H1 (cell line): ENCODE measurements around the gene CPA1. TPM values are rescaled to one million over a fixed set of nuclear protein-coding genes. Genes with fewer than 3 reads are reported as not detected.

Experiments
- CTCF ChIA-PET: fragments of 300-600 bp; sonication (Branson Sonifier 250); formaldehyde crosslinking; loops from one replicate; lab custom pipeline; 2021; ENCODE audit not compliant: partially characterized antibody; lab: Charles Lee
- POLR2A ChIA-PET: fragments of 300-600 bp; sonication (Branson Sonifier 250); formaldehyde crosslinking; loops from one replicate; lab custom pipeline; 2021; ENCODE audit warnings: inconsistent platforms; ENCODE audit not compliant: partially characterized antibody; lab: Charles Lee
- DNase-seq, 2 experiments: peaks; one replicate each; pipeline versions ENCODE4 v3.0.0 to v3.0.0-alpha.2; 2010 to 2022; ENCODE audit warnings: low spot score in 2 of 2, low read depth in 1 of 2, mixed read lengths in 1 of 2
- FAIRE-seq: peaks from 2 replicates; lab custom pipeline; 2011; peaks lifted over from hg19 to GRCh38; lab: Jason Lieb, UNC
- H2AFZ ChIP-seq: 2 replicates; pipeline ENCODE4 v1.8.1; 2012; ENCODE audit warnings: low read length, inconsistent platforms
- H2AK5ac ChIP-seq: 2 replicates; pipeline ENCODE4 v1.6.1; 2013; ENCODE audit warnings: low read depth, low read length
- H2BK120ac ChIP-seq: replicated peaks from 2 replicates; pipeline ENCODE3; 2013; ENCODE audit warnings: low read depth, low read length, inconsistent platforms
- H2BK12ac ChIP-seq: 2 replicates; pipeline ENCODE4 v1.6.1; 2013; ENCODE audit warnings: low read depth, low read length
- H2BK15ac ChIP-seq: 2 replicates; pipeline ENCODE4 v1.6.1; 2013; ENCODE audit warnings: low read length
- H2BK20ac ChIP-seq: 2 replicates; pipeline ENCODE4 v1.6.1; 2013; ENCODE audit warnings: low read length
- H2BK5ac ChIP-seq: 2 replicates; pipeline ENCODE4 v1.6.1; 2013; ENCODE audit warnings: low read depth, low read length
- H3K14ac ChIP-seq: 2 replicates; pipeline ENCODE4 v1.6.1; 2013; ENCODE audit warnings: inconsistent platforms; ENCODE audit not compliant: insufficient read length
- H3K18ac ChIP-seq: 2 replicates; pipeline ENCODE4 v1.6.1; 2013; ENCODE audit warnings: low read length; ENCODE audit errors: extremely low read depth
- H3K23ac ChIP-seq: 2 replicates; pipeline ENCODE4 v1.6.1; 2013; ENCODE audit warnings: inconsistent platforms; ENCODE audit not compliant: insufficient read length
- H3K23me2 ChIP-seq: 2 replicates; pipeline ENCODE4 v1.6.1; 2013; ENCODE audit warnings: low read depth, low read length
- H3K27ac ChIP-seq: 2 replicates; pipeline ENCODE4 v1.6.1; 2011; ENCODE audit warnings: low read depth, low read length, inconsistent platforms
- H3K27me3 ChIP-seq, 4 experiments: replicated peaks in 1 of 4; 1 replicate in 1 of 4; 2 replicates in 3 of 4; pipeline versions ENCODE4 v1.6.1 to v1.8.1; 2011 to 2013; ENCODE audit warnings: low read length in 3 of 4, mild to moderate bottlenecking in 3 of 4, inconsistent platforms in 2 of 4, mixed read lengths in 2 of 4, moderate library complexity in 1 of 4; ENCODE audit not compliant: control insufficient read depth in 3 of 4, insufficient read depth in 3 of 4; ENCODE audit errors: extremely low read depth in 1 of 4
- H3K36me3 ChIP-seq, 4 experiments: 2 replicates each; pipeline versions ENCODE4 v1.6.1 to v1.8.1; 2011 to 2013; ENCODE audit warnings: mild to moderate bottlenecking in 4 of 4, low read length in 3 of 4, moderate library complexity in 2 of 4, control low read depth in 1 of 4, inconsistent platforms in 1 of 4; ENCODE audit not compliant: insufficient read depth in 4 of 4, control insufficient read depth in 2 of 4
- H3K4ac ChIP-seq: replicated peaks from 2 replicates; pipeline ENCODE3; 2013; ENCODE audit warnings: low read length, low read depth, mixed read lengths, inconsistent platforms; ENCODE audit not compliant: insufficient read length
- H3K4me1 ChIP-seq, 4 experiments: replicated peaks in 1 of 4; 1 replicate in 1 of 4; 2 replicates in 3 of 4; pipeline versions ENCODE4 v1.6.1 to v1.8.1; 2011 to 2013; ENCODE audit warnings: low read length in 3 of 4, inconsistent platforms in 2 of 4, mixed read lengths in 1 of 4; ENCODE audit not compliant: insufficient read depth in 4 of 4, control insufficient read depth in 3 of 4
- H3K4me2 ChIP-seq, 2 experiments: 2 replicates each; pipeline versions ENCODE4 v1.6.1 to v1.8.1; 2011 to 2013; ENCODE audit warnings: low read depth in 2 of 2, low read length in 2 of 2, control low read depth in 1 of 2, inconsistent platforms in 1 of 2, mild to moderate bottlenecking in 1 of 2; ENCODE audit not compliant: insufficient read depth in 1 of 2
- H3K4me3 ChIP-seq, 4 experiments: fragments of 200-600, 300-600 bp in 1 of 4; sonication (generic), shearing (Covaris generic), sonication (Bioruptor Twin) in 1 of 4; 2 replicates each; pipeline versions ENCODE4 v1.5.1 to v1.8.1; 2011 to 2016; ENCODE audit warnings: low read length in 4 of 4, low read depth in 3 of 4, control low read depth in 2 of 4, inconsistent platforms in 2 of 4, mild to moderate bottlenecking in 2 of 4, mixed read lengths in 1 of 4, moderate library complexity in 1 of 4; ENCODE audit not compliant: insufficient read depth in 2 of 4; ENCODE audit errors: extremely low read depth in 1 of 4
- H3K56ac ChIP-seq: replicated peaks from 2 replicates; pipeline ENCODE3; 2013; ENCODE audit warnings: low read depth, mild to moderate bottlenecking, mixed read lengths, low read length, inconsistent platforms; ENCODE audit not compliant: insufficient read length
- H3K79me1 ChIP-seq: 2 replicates; pipeline ENCODE4 v1.6.1; 2013; ENCODE audit warnings: low read depth, low read length, control low read depth
- H3K79me2 ChIP-seq, 2 experiments: 2 replicates each; pipeline versions ENCODE4 v1.6.1 to v1.8.1; 2012 to 2013; ENCODE audit warnings: low read length in 2 of 2, mild to moderate bottlenecking in 2 of 2, inconsistent platforms in 1 of 2; ENCODE audit not compliant: insufficient read depth in 2 of 2, control insufficient read depth in 1 of 2
- H3K9ac ChIP-seq, 4 experiments: replicated peaks in 1 of 4; 1 replicate in 1 of 4; 2 replicates in 3 of 4; pipeline versions ENCODE4 v1.6.1 to v1.8.1; 2011 to 2013; ENCODE audit warnings: low read depth in 3 of 4, low read length in 3 of 4, control low read depth in 2 of 4, mild to moderate bottlenecking in 2 of 4, moderate library complexity in 2 of 4, inconsistent platforms in 1 of 4; ENCODE audit errors: extremely low read depth in 1 of 4
- H3K9me3 ChIP-seq, 2 experiments: 2 replicates each; pipeline versions ENCODE4 v1.6.1 to v1.8.1; 2012 to 2013; ENCODE audit warnings: mild to moderate bottlenecking in 2 of 2, moderate library complexity in 2 of 2, control low read depth in 1 of 2, inconsistent platforms in 1 of 2, low read depth in 1 of 2, low read length in 1 of 2, mixed read lengths in 1 of 2; ENCODE audit not compliant: insufficient read depth in 2 of 2
- H4K20me1 ChIP-seq, 2 experiments: replicated peaks in 1 of 2; 2 replicates each; pipeline versions ENCODE3 to v1.8.1; 2011 to 2013; ENCODE audit warnings: inconsistent platforms in 2 of 2, low read length in 2 of 2, mild to moderate bottlenecking in 1 of 2; ENCODE audit not compliant: insufficient read depth in 2 of 2, control insufficient read depth in 1 of 2
- H4K5ac ChIP-seq: 2 replicates; pipeline ENCODE4 v1.6.1; 2013; ENCODE audit warnings: low read length, low read depth, mixed read lengths, inconsistent platforms; ENCODE audit not compliant: insufficient read length
- H4K8ac ChIP-seq: 2 replicates; pipeline ENCODE4 v1.8.0; 2013; ENCODE audit warnings: mild to moderate bottlenecking, moderate library complexity, low read length, inconsistent platforms; ENCODE audit not compliant: insufficient read depth; ENCODE audit errors: extremely low read depth
- H4K91ac ChIP-seq: replicated peaks from 2 replicates; pipeline ENCODE3; 2013; ENCODE audit warnings: low read length, mixed read lengths, inconsistent platforms; ENCODE audit not compliant: insufficient read length
- CTBP2 ChIP-seq: IDR thresholded peaks from 2 replicates; pipeline ENCODE4 v1.7.0; 2011; ENCODE audit warnings: borderline replicate concordance, mild to moderate bottlenecking, moderate library complexity, mixed read lengths, low read length; ENCODE audit not compliant: insufficient read depth, insufficient read length
- GTF2F1 ChIP-seq: IDR thresholded peaks from 2 replicates; pipeline ENCODE4 v1.6.1; 2012; ENCODE audit warnings: low read depth, low read length, improper control_type of control experiment, borderline replicate concordance
- JUN ChIP-seq: IDR thresholded peaks from 2 replicates; pipeline ENCODE4 v1.6.1; 2011; ENCODE audit warnings: low read depth, mild to moderate bottlenecking, improper control_type of control experiment, low read length
- NRF1 ChIP-seq: IDR thresholded peaks from 2 replicates; pipeline ENCODE4 v1.6.1; 2011; ENCODE audit warnings: mild to moderate bottlenecking, low read depth, low read length, improper control_type of control experiment
- POLR2A ChIP-seq, 2 experiments: IDR thresholded peaks; 1 replicate in 1 of 2; 2 replicates in 1 of 2; pipeline ENCODE4 v1.6.1; 2011; ENCODE audit warnings: low read depth in 2 of 2, low read length in 2 of 2, mild to moderate bottlenecking in 2 of 2; ENCODE audit errors: control extremely low read depth in 1 of 2
- SAP30 ChIP-seq: fragments of 300-600 bp; sonication (generic); IDR thresholded peaks from 2 replicates; pipeline ENCODE4 v1.7.1; 2012; ENCODE audit warnings: low read length, moderate library complexity, mild to moderate bottlenecking, inconsistent platforms; ENCODE audit not compliant: insufficient read depth, insufficient replicate concordance
- SIN3A ChIP-seq, 2 experiments: IDR thresholded peaks in 1 of 2; conservative IDR thresholded peaks in 1 of 2; 2 replicates each; pipeline ENCODE4 v1.6.1; 2011 to 2012; ENCODE audit warnings: low read length in 2 of 2, improper control_type of control experiment in 1 of 2, low read depth in 1 of 2, mild to moderate bottlenecking in 1 of 2
- TBP ChIP-seq: IDR thresholded peaks from 2 replicates; pipeline ENCODE4 v1.6.1; 2011; ENCODE audit warnings: low read depth, low read length, improper control_type of control experiment
- WGBS, 2 experiments: shearing (Covaris generic) in 1 of 2; methylation state at CpG; one replicate each; pipeline versions ENCODE4 v1.1.6 to v1.1.7; 2013 to 2015; ENCODE audit warnings: low lambda C conversion rate in 2 of 2, mixed read lengths in 2 of 2, inconsistent platforms in 1 of 2, low coverage in 1 of 2, missing lambda C conversion rate in 1 of 2; ENCODE audit not compliant: insufficient replicate concordance in 2 of 2, insufficient coverage in 1 of 2, insufficient read length in 1 of 2; ENCODE audit errors: extremely low coverage in 1 of 2, missing lambda C conversion rate in 1 of 2; 5-methylcytosine and 5-hydroxymethylcytosine counted together
- polyA plus RNA-seq, 7 experiments: library from polyadenylated mRNA; depleted of rRNA in 3 of 7; stranded (reverse) in 5 of 7; unstranded in 2 of 7; fragments of >200 nt in 5 of 7; fragments of 200-250 nt in 2 of 7; gene quantifications; 1 replicate in 5 of 7; 2 replicates in 1 of 7; 4 replicates in 1 of 7; pipeline versions ENCODE4 v1.2.1 to v1.2.3, GENCODE V29; 2011 to 2013; ENCODE audit warnings: missing spikeins in 2 of 7, mixed read lengths in 2 of 7
- total RNA-seq: library from RNA; stranded (reverse); fragmentation: NEBNext Ultra II Directional; extraction: Animal tissue kit (Norgen Biotek cat#: 25700); gene quantifications from 2 replicates; pipeline ENCODE4 v1.2.1, GENCODE V29; 2021

CPA1 gene
- total and polyA plus RNA-seq, 2 of the 8 experiments (the other 6 are each of a cell fraction or from before 2014, with no cell fraction given): not detected

GRCh38 chr7:130409067-130409711, 28.9 kb downstream of the CPA1 start:
- no peak overlapping the region for H2BK20ac ChIP-seq
- no peak for FAIRE-seq
- H3K79me1 ChIP-seq: no peaks in the 10 kb centered on the region
- no peak overlapping the region for H3K4ac ChIP-seq
- WGBS, 2 experiments: 84% methylated on average over 3 of the region's 3 CpGs; no CpG with 5 or more reads in 1 of the 2 experiments
- H3K9ac ChIP-seq: no peak overlapping the region
- no peak overlapping the region for H3K56ac ChIP-seq
- H3K23me2 ChIP-seq: no peaks in the 10 kb centered on the region
- TF ChIP-seq GTF2F1 (no peak), SAP30 (no peak), TBP (no peak), JUN (no peak), CTBP2 (no peak), NRF1 (no peak), POLR2A (IDR thresholded peaks at IDR 0.05; ENCODE audit: control extremely low read depth in 1 of 2, low read depth in 2 of 2, low read length in 2 of 2) (no peak), SIN3A (conservative IDR thresholded peaks at IDR 0.05 in 1 of 2, IDR thresholded peaks at IDR 0.05 in 1 of 2; ENCODE audit: low read depth in 1 of 2, low read length in 2 of 2) (no peak)
- TF ChIP-seq, all 59 proteins: peak for 0
- ChIA-PET POLR2A (no interaction called here), CTCF (interaction anchor here (0.7 kb wide), 1 partner anchor 67 kb away, joined by 3 read pairs; no protein-coding TSS in a partner anchor)
- Histone ChIP-seq H4K20me1 (no peaks in the 10 kb centered on the region), H4K91ac (no peak overlapping the region), H4K8ac (no peak overlapping the region), H3K18ac (no peak overlapping the region), H3K27me3 (no peaks in the 10 kb centered on the region), H3K36me3 (no peaks in the 10 kb centered on the region), H3K4me3 (no peak overlapping the region), H2BK15ac (no peak overlapping the region), H3K4me2 (no peak overlapping the region), H2BK120ac (no peak overlapping the region), H2BK12ac (no peak overlapping the region), H3K79me2 (no peaks in the 10 kb centered on the region), H3K4me1 (no peaks in the 10 kb centered on the region), H2AK5ac (no peak overlapping the region), H3K14ac (no peak overlapping the region), H2AFZ (no peak overlapping the region), H3K9me3 (no peaks in the 10 kb centered on the region), H3K27ac (no peak overlapping the region), H4K5ac (no peak overlapping the region), H3K23ac (no peak overlapping the region), H2BK5ac (no peak overlapping the region)
- no peak for DNase-seq
